ENCODE measurements around the gene SOHLH1. TPM values are rescaled to one million over a fixed set of nuclear protein-coding genes. Genes with fewer than 3 reads are reported as not detected.
"Not testable (repeated sequence)": the region's sequence is repeated elsewhere in the genome, so short reads cannot be mapped to it uniquely, and the experiment has no call there.

SOHLH1 gene
- total RNA-seq, 2 experiments from 2014 or later = not detected

GRCh38 chr9:135674977-135675376 is 24.3 kb downstream of the SOHLH1 start:
- Histone ChIP-seq H3K4me1 (ENCODE audit: insufficient read depth, low read length, poor library complexity, severe bottlenecking) (no peaks in the 10 kb centered on the region), H4K20me1 (ENCODE audit: insufficient read depth, low read length) (no peaks in the 10 kb centered on the region), H3K4me2 (ENCODE audit: low read length) (no peak overlapping the region), H3K27ac (ENCODE audit: low read depth, low read length, poor library complexity, severe bottlenecking) (no peak overlapping the region), H2AFZ (ENCODE audit: low read length) (no peak overlapping the region), H3K9me3 (ENCODE audit: low read length) (no peaks in the 10 kb centered on the region), H3K4me3 (ENCODE audit: low read depth, low read length, poor library complexity, severe bottlenecking) (no peak overlapping the region), H3K36me3 (ENCODE audit: insufficient read depth, low read length) (no peaks in the 10 kb centered on the region), H3K79me2 (ENCODE audit: insufficient read depth, low read depth, low read length) (no peaks in the 10 kb centered on the region), H3K9me2 (ENCODE audit: insufficient read depth, low read length) (no peaks in the 10 kb centered on the region)
- no peak for DNase-seq (ENCODE audit: low spot score)
- POLR2A ChIA-PET = no interaction called here
- CTCF ChIA-PET (ENCODE audit: unreplicated experiment) = no interaction called here
- intact Hi-C loops (cut with micrococcal nuclease; ENCODE audit: unreplicated experiment) = no loop called here
- no TSS peak for BruUV-seq (replicated peaks)
- TF ChIP-seq CTCF (conservative IDR thresholded peaks at IDR 0.05; ENCODE audit: low read length) (no peak), EZH2phosphoT487 (IDR thresholded peaks at IDR 0.05; ENCODE audit: borderline replicate concordance, low read depth, low read length) (no peak)

- Histone ChIP-seq H3K4me3 (ENCODE audit: low read depth, low read length, poor library complexity, severe bottlenecking) (no peak overlapping the region), H3K79me2 (ENCODE audit: insufficient read depth, low read depth, low read length) (no peaks in the 10 kb centered on the region), H3K27ac (ENCODE audit: low read depth, low read length, poor library complexity, severe bottlenecking) (no peak overlapping the region), H3K9me3 (ENCODE audit: low read length) (no peaks in the 10 kb centered on the region), H2AFZ (ENCODE audit: low read length) (no peak overlapping the region), H3K9me2 (ENCODE audit: insufficient read depth, low read length) (no peaks in the 10 kb centered on the region), H3K36me3 (ENCODE audit: insufficient read depth, low read length) (no peaks in the 10 kb centered on the region), H3K4me2 (ENCODE audit: low read length) (no peak overlapping the region), H4K20me1 (ENCODE audit: insufficient read depth, low read length) (no peaks in the 10 kb centered on the region), H3K4me1 (ENCODE audit: insufficient read depth, low read length, poor library complexity, severe bottlenecking) (no peaks in the 10 kb centered on the region)
- intact Hi-C loops (cut with micrococcal nuclease; ENCODE audit: unreplicated experiment) = no loop called here
- BruUV-seq (replicated peaks) = no TSS peak
- POLR2A ChIA-PET = no interaction called here
- TF ChIP-seq EZH2phosphoT487 (IDR thresholded peaks at IDR 0.05; ENCODE audit: borderline replicate concordance, low read depth, low read length) (no peak), CTCF (conservative IDR thresholded peaks at IDR 0.05; ENCODE audit: low read length) (no peak)
- CTCF ChIA-PET (ENCODE audit: unreplicated experiment) = no interaction called here
- DNase-seq (ENCODE audit: low spot score) = no peak
These were observed 25.3 kb downstream of the SOHLH1 start for GRCh38 chr9:135673941-135674340.

- H3K36me3 ChIP-seq (ENCODE audit: insufficient read depth, low read length); H3K79me2 ChIP-seq (ENCODE audit: insufficient read depth, low read depth, low read length); intact Hi-C loops (cut with micrococcal nuclease; ENCODE audit: unreplicated experiment); POLR2A ChIA-PET; H2AFZ ChIP-seq (ENCODE audit: low read length); BruUV-seq (replicated peaks); H3K4me1 ChIP-seq (ENCODE audit: insufficient read depth, low read length, poor library complexity, severe bottlenecking); H4K20me1 ChIP-seq (ENCODE audit: insufficient read depth, low read length); H3K9me3 ChIP-seq (ENCODE audit: low read length); H3K4me3 ChIP-seq (ENCODE audit: low read depth, low read length, poor library complexity, severe bottlenecking); H3K9me2 ChIP-seq (ENCODE audit: insufficient read depth, low read length); H3K4me2 ChIP-seq (ENCODE audit: low read length); H3K27ac ChIP-seq (ENCODE audit: low read depth, low read length, poor library complexity, severe bottlenecking); DNase-seq (ENCODE audit: low spot score); CTCF ChIA-PET (ENCODE audit: unreplicated experiment): not testable (repeated sequence)
These were observed 26.5 kb downstream of the SOHLH1 start for GRCh38 chr9:135672786-135673185.
